HL-60 (cell line): ENCODE data around the gene BPIFB4.

Source experiments
- DNase-seq, 2 experiments: peaks; one replicate each; pipeline ENCODE4 v3.0.0-alpha.2; 2010 to 2020; ENCODE audit warnings: low read depth in 1 of 2, low spot score in 1 of 2
- H3K27ac ChIP-seq: fragments of 250-450 bp; sonication (Bioruptor Pico); replicated peaks from 2 replicates; pipeline ENCODE4 v1.5.1; 2020; ENCODE audit warnings: mild to moderate bottlenecking, moderate library complexity
- H3K27me3 ChIP-seq: fragments of 250-450 bp; sonication (Bioruptor Pico); 2 replicates; pipeline ENCODE4 v1.5.1; 2021; ENCODE audit warnings: mild to moderate bottlenecking, moderate library complexity; ENCODE audit not compliant: insufficient read depth, poor library complexity, severe bottlenecking
- H3K4me3 ChIP-seq: replicated peaks from 2 replicates; pipeline ENCODE4 v1.5.1; 2011; ENCODE audit warnings: mild to moderate bottlenecking, control low read depth, low read length; ENCODE audit not compliant: insufficient read depth
- GABPA ChIP-seq: IDR thresholded peaks from 2 replicates; pipeline ENCODE4 v1.6.1; 2012; ENCODE audit warnings: low read depth
- POLR2AphosphoS5 ChIP-seq: IDR thresholded peaks from 2 replicates; pipeline ENCODE4 v1.6.1; 2012; ENCODE audit warnings: low read depth
- SPI1 ChIP-seq: IDR thresholded peaks from 2 replicates; pipeline ENCODE4 v1.6.1; 2012; ENCODE audit warnings: low read depth, mild to moderate bottlenecking, borderline replicate concordance
- TF ChIP-seq, protein P1 (sequence below): IDR thresholded peaks from 2 replicates; pipeline ENCODE4 v1.6.1; 2012; ENCODE audit warnings: low read depth; ENCODE audit not compliant: insufficient replicate concordance
- TF ChIP-seq, protein P2 (sequence below): IDR thresholded peaks from one replicate; pipeline ENCODE4 v1.5.1; 2011; ENCODE audit warnings: low read length, control low read depth, inconsistent platforms; ENCODE audit not compliant: insufficient read depth

Gene BPIFB4

DNA sequence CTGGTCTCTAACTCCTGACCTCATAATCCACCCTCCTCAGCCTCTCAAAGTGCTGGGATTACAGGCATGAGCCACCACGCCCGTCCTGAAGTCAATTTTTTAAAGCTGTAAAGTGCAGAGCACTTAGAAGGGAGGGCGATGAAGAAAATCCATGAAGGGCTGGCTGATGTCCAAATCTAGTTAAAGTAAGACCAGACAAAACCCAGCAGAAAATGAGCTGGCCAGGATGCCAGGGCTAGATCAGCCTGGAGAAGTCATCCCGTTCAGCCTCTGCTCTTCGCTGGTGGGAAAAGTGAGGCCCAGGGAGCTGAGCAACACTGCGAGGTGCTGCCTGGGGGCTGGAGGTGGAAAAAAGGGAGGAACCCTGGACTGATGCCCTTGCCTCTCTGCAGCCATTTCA, 3.1 kb downstream of the BPIFB4 start:
- TF ChIP-seq POLR2AphosphoS5 (no peak), SPI1 (no peak), GABPA (no peak)
- TF ChIP-seq, protein P1, sequence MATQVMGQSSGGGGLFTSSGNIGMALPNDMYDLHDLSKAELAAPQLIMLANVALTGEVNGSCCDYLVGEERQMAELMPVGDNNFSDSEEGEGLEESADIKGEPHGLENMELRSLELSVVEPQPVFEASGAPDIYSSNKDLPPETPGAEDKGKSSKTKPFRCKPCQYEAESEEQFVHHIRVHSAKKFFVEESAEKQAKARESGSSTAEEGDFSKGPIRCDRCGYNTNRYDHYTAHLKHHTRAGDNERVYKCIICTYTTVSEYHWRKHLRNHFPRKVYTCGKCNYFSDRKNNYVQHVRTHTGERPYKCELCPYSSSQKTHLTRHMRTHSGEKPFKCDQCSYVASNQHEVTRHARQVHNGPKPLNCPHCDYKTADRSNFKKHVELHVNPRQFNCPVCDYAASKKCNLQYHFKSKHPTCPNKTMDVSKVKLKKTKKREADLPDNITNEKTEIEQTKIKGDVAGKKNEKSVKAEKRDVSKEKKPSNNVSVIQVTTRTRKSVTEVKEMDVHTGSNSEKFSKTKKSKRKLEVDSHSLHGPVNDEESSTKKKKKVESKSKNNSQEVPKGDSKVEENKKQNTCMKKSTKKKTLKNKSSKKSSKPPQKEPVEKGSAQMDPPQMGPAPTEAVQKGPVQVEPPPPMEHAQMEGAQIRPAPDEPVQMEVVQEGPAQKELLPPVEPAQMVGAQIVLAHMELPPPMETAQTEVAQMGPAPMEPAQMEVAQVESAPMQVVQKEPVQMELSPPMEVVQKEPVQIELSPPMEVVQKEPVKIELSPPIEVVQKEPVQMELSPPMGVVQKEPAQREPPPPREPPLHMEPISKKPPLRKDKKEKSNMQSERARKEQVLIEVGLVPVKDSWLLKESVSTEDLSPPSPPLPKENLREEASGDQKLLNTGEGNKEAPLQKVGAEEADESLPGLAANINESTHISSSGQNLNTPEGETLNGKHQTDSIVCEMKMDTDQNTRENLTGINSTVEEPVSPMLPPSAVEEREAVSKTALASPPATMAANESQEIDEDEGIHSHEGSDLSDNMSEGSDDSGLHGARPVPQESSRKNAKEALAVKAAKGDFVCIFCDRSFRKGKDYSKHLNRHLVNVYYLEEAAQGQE, result no peak
- TF ChIP-seq, protein P2, sequence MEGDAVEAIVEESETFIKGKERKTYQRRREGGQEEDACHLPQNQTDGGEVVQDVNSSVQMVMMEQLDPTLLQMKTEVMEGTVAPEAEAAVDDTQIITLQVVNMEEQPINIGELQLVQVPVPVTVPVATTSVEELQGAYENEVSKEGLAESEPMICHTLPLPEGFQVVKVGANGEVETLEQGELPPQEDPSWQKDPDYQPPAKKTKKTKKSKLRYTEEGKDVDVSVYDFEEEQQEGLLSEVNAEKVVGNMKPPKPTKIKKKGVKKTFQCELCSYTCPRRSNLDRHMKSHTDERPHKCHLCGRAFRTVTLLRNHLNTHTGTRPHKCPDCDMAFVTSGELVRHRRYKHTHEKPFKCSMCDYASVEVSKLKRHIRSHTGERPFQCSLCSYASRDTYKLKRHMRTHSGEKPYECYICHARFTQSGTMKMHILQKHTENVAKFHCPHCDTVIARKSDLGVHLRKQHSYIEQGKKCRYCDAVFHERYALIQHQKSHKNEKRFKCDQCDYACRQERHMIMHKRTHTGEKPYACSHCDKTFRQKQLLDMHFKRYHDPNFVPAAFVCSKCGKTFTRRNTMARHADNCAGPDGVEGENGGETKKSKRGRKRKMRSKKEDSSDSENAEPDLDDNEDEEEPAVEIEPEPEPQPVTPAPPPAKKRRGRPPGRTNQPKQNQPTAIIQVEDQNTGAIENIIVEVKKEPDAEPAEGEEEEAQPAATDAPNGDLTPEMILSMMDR, result no peak
- Histone ChIP-seq H3K4me3 (no peak overlapping the region), H3K27ac (no peak overlapping the region), H3K27me3 (no peaks in the 10 kb centered on the region)
- DNase-seq, result no peak

DNA sequence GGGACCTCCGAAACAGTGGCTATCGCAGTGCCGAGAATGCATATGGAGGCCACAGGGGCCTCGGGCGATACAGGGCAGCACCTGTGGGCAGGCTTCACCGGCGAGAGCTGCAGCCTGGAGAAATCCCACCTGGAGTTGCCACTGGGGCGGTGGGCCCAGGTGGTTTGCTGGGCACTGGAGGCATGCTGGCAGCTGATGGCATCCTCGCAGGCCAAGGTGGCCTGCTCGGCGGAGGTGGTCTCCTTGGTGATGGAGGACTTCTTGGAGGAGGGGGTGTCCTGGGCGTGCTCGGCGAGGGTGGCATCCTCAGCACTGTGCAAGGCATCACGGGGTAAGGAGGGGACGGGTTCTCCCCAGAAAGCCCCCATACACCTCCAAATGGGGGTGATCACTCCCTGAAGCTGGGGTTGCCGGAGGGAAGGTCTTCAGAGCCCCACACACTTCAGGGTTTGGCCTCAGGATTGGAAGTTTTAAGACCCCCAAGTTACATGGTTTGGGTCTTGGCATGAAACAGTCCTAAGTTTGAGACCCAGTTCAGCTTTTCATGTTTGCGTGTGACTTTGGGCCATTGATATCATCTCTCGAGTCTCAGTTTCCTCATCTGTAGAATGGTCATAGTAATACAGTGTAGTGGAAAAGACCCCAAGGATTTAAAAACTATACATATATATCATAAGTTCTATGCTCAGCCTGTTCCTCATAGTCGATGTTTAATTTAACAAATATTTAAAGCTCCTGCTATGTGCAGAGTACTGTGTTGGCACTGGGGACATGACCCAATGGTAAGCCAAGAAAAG, 4.3 kb downstream of the BPIFB4 start:
- no peak overlapping the region for H3K4me3 ChIP-seq
- no peak overlapping the region for H3K27ac ChIP-seq
- no peaks in the 10 kb centered on the region for H3K27me3 ChIP-seq
- TF ChIP-seq, protein P1, result no peak
- no peak for TF ChIP-seq SPI1
- TF ChIP-seq GABPA, result no peak
- TF ChIP-seq POLR2AphosphoS5, result no peak
- TF ChIP-seq, protein P2, result no peak
- no peak for DNase-seq

DNA sequence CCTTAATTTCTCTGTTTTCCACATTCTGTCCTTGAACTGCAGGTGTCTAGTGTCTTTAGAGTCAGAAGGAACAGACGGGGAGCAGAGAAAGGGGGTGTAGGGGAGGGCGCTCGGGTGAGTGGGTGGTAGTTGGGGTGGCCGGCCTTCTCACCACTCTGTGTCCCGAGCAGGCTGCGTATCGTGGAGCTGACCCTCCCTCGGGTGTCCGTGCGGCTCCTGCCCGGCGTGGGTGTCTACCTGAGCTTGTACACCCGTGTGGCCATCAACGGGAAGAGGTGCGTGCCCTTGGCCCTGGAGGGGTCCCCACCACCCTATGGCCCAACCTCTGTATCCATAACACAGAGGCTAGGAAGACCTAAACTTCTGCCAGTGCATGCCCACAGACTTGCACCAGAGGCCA, 5.3 kb downstream of the BPIFB4 start:
- Histone ChIP-seq H3K27me3 (no peaks in the 10 kb centered on the region), H3K27ac (no peak overlapping the region), H3K4me3 (no peak overlapping the region)
- TF ChIP-seq, protein P1, result no peak
- TF ChIP-seq POLR2AphosphoS5 (no peak), SPI1 (no peak), GABPA (no peak)
- TF ChIP-seq, protein P2, result no peak
- DNase-seq, result no peak
